HepG2 (cell line): ENCODE measurements around the gene DDAH1. TPM values are rescaled to one million over a fixed set of nuclear protein-coding genes. Genes with fewer than 3 reads are reported as not detected.
A peak's percentile ranks its signal among the peaks of the same experiment; 100 is the strongest.

ENCODE experiments used
- ATF1 ChIP-seq: IDR thresholded peaks from 2 replicates; pipeline ENCODE4 v1.6.1; 2016; ENCODE audit warnings: mild to moderate bottlenecking, control low read depth
- ERF ChIP-seq: IDR thresholded peaks from 2 replicates; pipeline ENCODE4 v1.6.1; 2018; ENCODE audit warnings: missing biosample characterization, missing genetic modification reagents
- HDAC1 ChIP-seq: sonication (generic); formaldehyde crosslinking; IDR thresholded peaks from 2 replicates; pipeline ENCODE4 v1.5.1; 2020; ENCODE audit warnings: mild to moderate bottlenecking, missing genetic modification reagents
- IRX3 ChIP-seq: sonication (generic); formaldehyde crosslinking; IDR thresholded peaks from 2 replicates; pipeline ENCODE4 v1.8.1; 2023; ENCODE audit warnings: mild to moderate bottlenecking, low read depth, missing genetic modification reagents, borderline replicate concordance
- ISL2 ChIP-seq: sonication (generic); formaldehyde crosslinking; IDR thresholded peaks from 2 replicates; pipeline ENCODE4 v1.5.0; 2020; ENCODE audit warnings: missing genetic modification reagents
- NKX3-1 ChIP-seq: sonication (generic); formaldehyde crosslinking; IDR thresholded peaks from 2 replicates; pipeline ENCODE4 v1.5.0; 2020; ENCODE audit warnings: missing genetic modification reagents
- SP140L ChIP-seq: sonication (generic); formaldehyde crosslinking; IDR thresholded peaks from 2 replicates; pipeline ENCODE4 v1.4.0; 2020; ENCODE audit warnings: missing genetic modification reagents, borderline replicate concordance
- STAG1 ChIP-seq: sonication (generic); formaldehyde crosslinking; IDR thresholded peaks from 2 replicates; pipeline ENCODE4 v1.4.0; 2020; ENCODE audit warnings: missing genetic modification reagents
- TCF7L2 ChIP-seq: IDR thresholded peaks from 2 replicates; pipeline ENCODE4 v1.6.1; 2011; ENCODE audit warnings: mild to moderate bottlenecking, low read depth, low read length, moderate library complexity
- WIZ ChIP-seq: sonication (generic); formaldehyde crosslinking; IDR thresholded peaks from 2 replicates; pipeline ENCODE4 v1.5.1; 2020; ENCODE audit warnings: mild to moderate bottlenecking, missing genetic modification reagents
- ZMYM3 ChIP-seq: sonication (generic); formaldehyde crosslinking; IDR thresholded peaks from 2 replicates; pipeline ENCODE4 v1.5.1; 2020; ENCODE audit warnings: mild to moderate bottlenecking, missing genetic modification reagents
- ZNF207 ChIP-seq: fragments of 450-650 bp; IDR thresholded peaks from 2 replicates; pipeline ENCODE4 v1.6.1; 2016; ENCODE audit warnings: antibody characterized with exemption, borderline replicate concordance
- ZNF556 ChIP-seq: sonication (generic); formaldehyde crosslinking; IDR thresholded peaks from 2 replicates; pipeline ENCODE4 v1.4.0; 2020; ENCODE audit warnings: mild to moderate bottlenecking, missing genetic modification reagents, borderline replicate concordance
- ZNF558 ChIP-seq: sonication (generic); formaldehyde crosslinking; IDR thresholded peaks from 2 replicates; pipeline ENCODE4 v1.9.0; 2022; ENCODE audit warnings: mild to moderate bottlenecking, missing genetic modification reagents, borderline replicate concordance
- ZNF619 ChIP-seq: sonication (generic); formaldehyde crosslinking; IDR thresholded peaks from 2 replicates; pipeline ENCODE4 v1.4.0; 2020; ENCODE audit warnings: mild to moderate bottlenecking, missing genetic modification reagents
- ZNF670 ChIP-seq: sonication (generic); formaldehyde crosslinking; IDR thresholded peaks from 2 replicates; pipeline ENCODE4 v1.8.0; 2022; ENCODE audit warnings: mild to moderate bottlenecking, missing genetic modification reagents, borderline replicate concordance
- ZNF766 ChIP-seq: sonication (generic); formaldehyde crosslinking; IDR thresholded peaks from 2 replicates; pipeline ENCODE4 v1.5.0; 2020; ENCODE audit warnings: missing genetic modification reagents, borderline replicate concordance
- ZSCAN12 ChIP-seq: sonication (generic); formaldehyde crosslinking; IDR thresholded peaks from 2 replicates; pipeline ENCODE4 v1.9.0; 2021; ENCODE audit warnings: mild to moderate bottlenecking, missing genetic modification reagents
- ZSCAN22 ChIP-seq: sonication (generic); formaldehyde crosslinking; IDR thresholded peaks from 2 replicates; pipeline ENCODE4 v1.4.0; 2020; ENCODE audit warnings: mild to moderate bottlenecking, missing genetic modification reagents
- ZSCAN30 ChIP-seq: sonication (generic); formaldehyde crosslinking; IDR thresholded peaks from 2 replicates; pipeline ENCODE4 v1.5.0; 2020; ENCODE audit warnings: mild to moderate bottlenecking, missing genetic modification reagents
- ZZZ3 ChIP-seq: sonication (generic); formaldehyde crosslinking; IDR thresholded peaks from 2 replicates; pipeline ENCODE4 v1.4.0; 2020; ENCODE audit warnings: missing genetic modification reagents, mild to moderate bottlenecking, borderline replicate concordance
- polyA plus RNA-seq, 8 experiments: library from polyadenylated mRNA; depleted of rRNA in 3 of 8; stranded (reverse) in 7 of 8; unstranded in 1 of 8; fragments of >200 nt; fragmentation: Illumina TruSeq in 4 of 8; extraction: Trizol in 4 of 8; gene quantifications; 2 replicates each; pipeline versions ENCODE4 v1.2.1 to v1.2.3, GENCODE V29; 2011 to 2016; ENCODE audit warnings: low read depth in 4 of 8, missing spikeins in 1 of 8, mixed read lengths in 1 of 8; ENCODE audit not compliant: insufficient read depth in 1 of 8
- total RNA-seq, 5 experiments: library from RNA; depleted of rRNA; stranded (reverse); fragments of >200 nt; fragmentation: Illumina TruSeq; extraction: Trizol; gene quantifications; 2 replicates each; pipeline ENCODE4 v1.2.3, GENCODE V29; 2016; ENCODE audit warnings: low read depth in 1 of 5
- TF ChIP-seq, protein P1 (sequence below): sonication (generic); formaldehyde crosslinking; conservative IDR thresholded peaks from 2 replicates; pipeline ENCODE4 v1.5.0; 2020; ENCODE audit warnings: missing genetic modification reagents
- TF ChIP-seq, protein P2 (sequence below): sonication (generic); formaldehyde crosslinking; IDR thresholded peaks from 2 replicates; pipeline ENCODE4 v1.8.0; 2022; ENCODE audit warnings: missing genetic modification reagents, mild to moderate bottlenecking, borderline replicate concordance
- TF ChIP-seq, protein P3 (sequence below): sonication (generic); formaldehyde crosslinking; IDR thresholded peaks from 2 replicates; pipeline ENCODE4 v1.5.1; 2020; ENCODE audit warnings: mild to moderate bottlenecking, missing genetic modification reagents, moderate library complexity
- TF ChIP-seq, protein P4 (sequence below): sonication (generic); formaldehyde crosslinking; IDR thresholded peaks from 2 replicates; pipeline ENCODE4 v1.5.0; 2020; ENCODE audit warnings: missing genetic modification reagents

The DDAH1 gene
- total and polyA plus RNA-seq, 2 of the 13 experiments (the other 11 are each of a cell fraction or from before 2014, with no cell fraction given), result 39.7 to 64.4 TPM

DNA sequence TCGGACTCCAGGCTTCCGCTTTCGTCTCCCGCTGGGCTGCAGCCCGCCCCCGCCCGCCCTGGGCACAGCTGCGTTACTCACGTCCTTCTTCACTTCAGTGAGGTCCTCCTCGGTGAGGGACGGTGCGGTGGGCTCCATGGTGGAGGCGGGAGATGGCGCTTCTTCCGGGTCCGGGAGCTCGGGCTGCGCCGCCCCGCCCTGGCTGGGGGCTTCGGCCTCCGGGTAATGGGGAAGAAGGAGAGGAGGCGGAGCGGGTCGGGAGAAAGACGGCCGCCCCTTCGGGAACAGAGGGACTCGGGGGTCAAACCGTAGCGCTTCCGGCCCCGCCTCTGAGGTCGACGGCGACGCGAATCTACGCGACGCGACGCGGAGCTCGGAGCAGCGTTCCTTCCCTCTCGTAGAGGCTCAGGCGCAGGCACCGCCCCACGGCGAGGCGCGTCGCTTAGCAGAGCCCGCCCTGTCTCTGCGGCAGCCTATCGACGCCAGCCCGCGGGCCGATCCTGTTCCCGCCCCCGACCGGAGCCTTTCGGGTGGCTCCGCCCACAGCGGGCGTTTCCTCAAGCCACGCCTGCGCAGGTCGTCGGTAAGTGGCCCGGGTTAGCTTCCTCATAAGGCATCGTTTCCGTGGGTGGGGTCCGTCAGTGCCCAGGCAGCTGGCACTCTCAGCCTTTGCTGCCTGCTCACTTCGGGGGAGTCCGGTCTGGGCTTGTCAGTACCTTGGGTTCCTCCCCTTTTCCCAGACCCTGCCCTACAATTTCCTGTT, 188.6 kb downstream of the DDAH1 start, which contains the start of gene BCL10 (continued):
- TF ChIP-seq, protein P1, sequence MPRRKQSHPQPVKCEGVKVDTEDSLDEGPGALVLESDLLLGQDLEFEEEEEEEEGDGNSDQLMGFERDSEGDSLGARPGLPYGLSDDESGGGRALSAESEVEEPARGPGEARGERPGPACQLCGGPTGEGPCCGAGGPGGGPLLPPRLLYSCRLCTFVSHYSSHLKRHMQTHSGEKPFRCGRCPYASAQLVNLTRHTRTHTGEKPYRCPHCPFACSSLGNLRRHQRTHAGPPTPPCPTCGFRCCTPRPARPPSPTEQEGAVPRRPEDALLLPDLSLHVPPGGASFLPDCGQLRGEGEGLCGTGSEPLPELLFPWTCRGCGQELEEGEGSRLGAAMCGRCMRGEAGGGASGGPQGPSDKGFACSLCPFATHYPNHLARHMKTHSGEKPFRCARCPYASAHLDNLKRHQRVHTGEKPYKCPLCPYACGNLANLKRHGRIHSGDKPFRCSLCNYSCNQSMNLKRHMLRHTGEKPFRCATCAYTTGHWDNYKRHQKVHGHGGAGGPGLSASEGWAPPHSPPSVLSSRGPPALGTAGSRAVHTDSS, result no peak
- TF ChIP-seq ATF1 (CRISPR knock-in tag) (peak; percentile 91), HDAC1 (CRISPR knock-in tag) (peak; percentile 89), ZSCAN30 (CRISPR knock-in tag) (no peak), ERF (peak; percentile 88), TCF7L2 (no peak), ZZZ3 (no peak), ISL2 (CRISPR knock-in tag) (peak; percentile 26; the same call in 1 of the 2 replicates), NKX3-1 (CRISPR knock-in tag) (no peak), ZNF558 (CRISPR knock-in tag) (no peak), IRX3 (CRISPR knock-in tag) (0 out of 2 replicates have a peak, but pooled peaks have one; percentile 65), ZSCAN22 (CRISPR knock-in tag) (no peak), ZNF619 (CRISPR knock-in tag) (0 out of 2 replicates have a peak, but pooled peaks have one; percentile 41), WIZ (CRISPR knock-in tag) (peak; percentile 85; the same call in 1 of the 2 replicates), ZNF207 (no peak), ZNF556 (CRISPR knock-in tag) (peak; percentile 51; the same call in 1 of the 2 replicates), ZSCAN12 (no peak), SP140L (CRISPR knock-in tag) (no peak), ZNF670 (no peak), ZMYM3 (CRISPR knock-in tag) (0 out of 2 replicates have a peak, but pooled peaks have one; percentile 22), ZNF766 (CRISPR knock-in tag) (no peak), STAG1 (CRISPR knock-in tag) (no peak)
- TF ChIP-seq, protein P2, sequence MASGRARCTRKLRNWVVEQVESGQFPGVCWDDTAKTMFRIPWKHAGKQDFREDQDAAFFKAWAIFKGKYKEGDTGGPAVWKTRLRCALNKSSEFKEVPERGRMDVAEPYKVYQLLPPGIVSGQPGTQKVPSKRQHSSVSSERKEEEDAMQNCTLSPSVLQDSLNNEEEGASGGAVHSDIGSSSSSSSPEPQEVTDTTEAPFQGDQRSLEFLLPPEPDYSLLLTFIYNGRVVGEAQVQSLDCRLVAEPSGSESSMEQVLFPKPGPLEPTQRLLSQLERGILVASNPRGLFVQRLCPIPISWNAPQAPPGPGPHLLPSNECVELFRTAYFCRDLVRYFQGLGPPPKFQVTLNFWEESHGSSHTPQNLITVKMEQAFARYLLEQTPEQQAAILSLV (CRISPR knock-in tag), result peak; percentile 79; the same call in 1 of the 2 replicates
- TF ChIP-seq, protein P3, sequence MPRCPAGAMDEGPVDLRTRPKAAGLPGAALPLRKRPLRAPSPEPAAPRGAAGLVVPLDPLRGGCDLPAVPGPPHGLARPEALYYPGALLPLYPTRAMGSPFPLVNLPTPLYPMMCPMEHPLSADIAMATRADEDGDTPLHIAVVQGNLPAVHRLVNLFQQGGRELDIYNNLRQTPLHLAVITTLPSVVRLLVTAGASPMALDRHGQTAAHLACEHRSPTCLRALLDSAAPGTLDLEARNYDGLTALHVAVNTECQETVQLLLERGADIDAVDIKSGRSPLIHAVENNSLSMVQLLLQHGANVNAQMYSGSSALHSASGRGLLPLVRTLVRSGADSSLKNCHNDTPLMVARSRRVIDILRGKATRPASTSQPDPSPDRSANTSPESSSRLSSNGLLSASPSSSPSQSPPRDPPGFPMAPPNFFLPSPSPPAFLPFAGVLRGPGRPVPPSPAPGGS, result peak; percentile 29; the same call in 1 of the 2 replicates
- TF ChIP-seq, protein P4, sequence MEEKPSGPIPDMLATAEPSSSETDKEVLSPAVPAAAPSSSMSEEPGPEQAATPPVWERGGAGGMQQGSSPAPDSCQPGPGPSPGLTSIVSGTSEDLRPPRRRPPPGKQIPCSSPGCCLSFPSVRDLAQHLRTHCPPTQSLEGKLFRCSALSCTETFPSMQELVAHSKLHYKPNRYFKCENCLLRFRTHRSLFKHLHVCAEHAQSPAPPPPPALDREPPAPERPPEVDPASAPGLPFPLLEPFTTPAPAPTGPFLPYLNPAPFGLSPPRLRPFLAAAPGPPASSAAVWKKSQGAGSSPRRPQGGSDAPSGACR (CRISPR knock-in tag), result no peak; the same call in 1 of the 2 replicates
